ENCODE results near the gene REN. TPM values are rescaled to one million over a fixed set of nuclear protein-coding genes. Genes with fewer than 3 reads are reported as not detected.

Gene REN
- total RNA-seq, 1 donor from 2014 or later, result not detected

DNA sequence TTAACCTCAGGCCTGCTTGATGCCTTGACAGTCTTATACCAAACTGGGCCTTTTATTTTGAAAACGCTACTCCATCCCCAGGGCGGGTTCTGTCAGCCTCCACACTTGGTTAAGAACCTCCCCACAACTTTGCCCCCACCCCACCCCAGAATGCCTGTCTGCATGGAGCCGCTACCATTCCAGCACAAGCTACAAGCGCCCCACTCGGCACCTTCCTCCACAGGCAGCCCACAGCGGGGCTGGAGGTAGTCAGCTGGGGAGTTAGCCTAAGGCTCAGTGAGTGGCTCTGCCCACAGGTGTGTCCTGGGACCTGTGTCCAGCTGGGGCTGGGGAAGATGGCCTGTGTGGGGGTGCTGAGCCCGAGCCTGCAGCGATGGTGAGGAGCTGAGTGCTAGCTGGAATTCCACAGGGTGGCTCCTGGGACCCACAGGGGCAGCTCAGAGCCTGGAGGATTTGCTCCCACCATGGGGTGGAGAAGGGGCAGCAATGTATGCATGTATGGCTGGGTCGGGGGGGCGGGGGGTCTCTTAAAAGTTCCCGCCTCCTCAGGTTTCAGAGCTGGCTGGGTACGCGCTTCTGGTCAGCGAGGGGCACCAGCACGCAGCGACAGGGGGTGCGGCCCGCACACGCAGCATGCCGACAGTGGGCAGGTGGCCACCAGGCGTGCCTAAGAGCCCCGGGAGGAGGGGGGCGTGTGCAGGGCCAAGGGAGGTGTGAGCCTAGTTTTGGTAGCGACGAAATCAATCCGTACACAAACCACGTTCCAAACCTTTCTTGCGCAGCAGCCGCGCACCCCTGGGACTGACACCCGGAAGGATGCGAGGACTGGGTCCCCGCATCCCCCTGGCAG lies 15.2 kb downstream of the REN start:
- peak; percentile 28 for ATAC-seq (ENCODE audit: low read depth)
- no peak for DNase-seq
- peaks cover 21% of the 10 kb centered on the region for H3K27me3 Mint-ChIP-seq
- CTCF ChIA-PET, result no interaction called here
- no peak overlapping the region for H3K27ac Mint-ChIP-seq
- peaks cover 2% of the 10 kb centered on the region for H3K4me1 Mint-ChIP-seq
- no peaks in the 10 kb centered on the region for H3K9me3 Mint-ChIP-seq
- POLR2A ChIA-PET, result no interaction called here
- intact Hi-C loops (cut with micrococcal nuclease), result no loop called here
- no peaks in the 10 kb centered on the region for H3K36me3 Mint-ChIP-seq (ENCODE audit: low read depth)
- no peak for TF ChIP-seq CTCF (IDR thresholded peaks at IDR 0.05)
- peak overlapping the region; percentile 71 for H3K4me3 Mint-ChIP-seq

DNA sequence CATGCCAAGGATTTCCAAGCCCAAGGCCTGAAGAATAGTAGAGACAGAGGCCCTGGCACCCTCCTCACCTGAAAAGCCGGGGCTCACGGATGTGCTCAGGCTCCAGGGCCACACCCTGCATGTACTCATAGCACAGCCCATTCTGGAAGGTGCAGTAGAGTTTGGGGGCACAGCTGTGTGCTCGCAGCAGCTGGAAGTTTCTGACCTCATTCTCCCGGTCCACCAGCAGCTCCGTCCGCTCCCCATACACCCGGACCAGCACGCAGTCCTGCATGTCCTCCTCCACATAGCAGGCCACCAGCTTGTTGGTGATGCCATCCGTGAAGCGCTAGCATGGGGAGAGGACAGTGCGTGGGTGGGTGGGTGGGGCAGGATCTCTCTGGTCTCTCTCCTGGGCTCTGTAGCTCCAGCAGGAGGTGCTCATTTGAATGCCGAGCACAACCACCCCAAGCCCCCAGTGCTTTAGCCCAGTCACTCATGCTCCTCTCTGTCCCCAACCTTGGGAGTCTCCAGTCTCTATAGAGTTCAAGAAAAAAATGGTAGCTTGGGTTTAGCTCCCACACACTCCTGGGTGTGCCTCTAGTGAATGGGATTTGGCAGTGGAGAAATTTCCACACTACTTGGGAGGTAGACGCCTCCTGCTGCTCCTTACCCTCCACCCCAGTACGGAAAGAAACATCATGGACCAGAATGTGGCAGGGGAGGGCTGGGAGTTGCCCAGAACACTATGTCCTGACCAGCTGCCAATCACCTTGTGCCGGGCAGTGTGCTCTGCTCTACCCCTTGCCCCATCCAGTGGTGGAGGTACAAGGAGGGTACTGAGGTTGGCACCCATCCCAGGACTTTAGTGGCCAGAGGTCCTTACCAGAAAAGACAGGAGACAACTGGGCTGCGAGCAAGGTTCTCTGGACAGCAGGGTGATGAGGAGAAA lies 16.2 kb downstream of the REN start:
- no peak overlapping the region for H3K27ac Mint-ChIP-seq
- intact Hi-C loops (cut with micrococcal nuclease), result no loop called here
- H3K4me3 Mint-ChIP-seq, result peak overlapping the region; percentile 51
- H3K4me1 Mint-ChIP-seq, result peaks cover 2% of the 10 kb centered on the region
- DNase-seq (no peak), ATAC-seq (ENCODE audit: low read depth) (no peak)
- POLR2A ChIA-PET, result no interaction called here
- TF ChIP-seq CTCF (IDR thresholded peaks at IDR 0.05), result no peak
- H3K36me3 Mint-ChIP-seq (ENCODE audit: low read depth), result no peaks in the 10 kb centered on the region
- CTCF ChIA-PET, result no interaction called here
- peaks cover 16% of the 10 kb centered on the region for H3K27me3 Mint-ChIP-seq
- H3K9me3 Mint-ChIP-seq, result no peaks in the 10 kb centered on the region

GRCh38 chr1:204149107-204149506 lies 17.0 kb downstream of the REN start:
- intact Hi-C loops (cut with micrococcal nuclease), result no loop called here
- no peak for DNase-seq
- no peak for ATAC-seq (ENCODE audit: low read depth)
- ChIA-PET POLR2A (no interaction called here), CTCF (no interaction called here)
- Mint-ChIP-seq H3K9me3 (no peaks in the 10 kb centered on the region), H3K36me3 (ENCODE audit: low read depth) (no peaks in the 10 kb centered on the region), H3K27me3 (peaks cover 17% of the 10 kb centered on the region), H3K4me1 (peaks cover 2% of the 10 kb centered on the region), H3K4me3 (no peak overlapping the region), H3K27ac (no peak overlapping the region)
- no peak for TF ChIP-seq CTCF (IDR thresholded peaks at IDR 0.05)

DNA sequence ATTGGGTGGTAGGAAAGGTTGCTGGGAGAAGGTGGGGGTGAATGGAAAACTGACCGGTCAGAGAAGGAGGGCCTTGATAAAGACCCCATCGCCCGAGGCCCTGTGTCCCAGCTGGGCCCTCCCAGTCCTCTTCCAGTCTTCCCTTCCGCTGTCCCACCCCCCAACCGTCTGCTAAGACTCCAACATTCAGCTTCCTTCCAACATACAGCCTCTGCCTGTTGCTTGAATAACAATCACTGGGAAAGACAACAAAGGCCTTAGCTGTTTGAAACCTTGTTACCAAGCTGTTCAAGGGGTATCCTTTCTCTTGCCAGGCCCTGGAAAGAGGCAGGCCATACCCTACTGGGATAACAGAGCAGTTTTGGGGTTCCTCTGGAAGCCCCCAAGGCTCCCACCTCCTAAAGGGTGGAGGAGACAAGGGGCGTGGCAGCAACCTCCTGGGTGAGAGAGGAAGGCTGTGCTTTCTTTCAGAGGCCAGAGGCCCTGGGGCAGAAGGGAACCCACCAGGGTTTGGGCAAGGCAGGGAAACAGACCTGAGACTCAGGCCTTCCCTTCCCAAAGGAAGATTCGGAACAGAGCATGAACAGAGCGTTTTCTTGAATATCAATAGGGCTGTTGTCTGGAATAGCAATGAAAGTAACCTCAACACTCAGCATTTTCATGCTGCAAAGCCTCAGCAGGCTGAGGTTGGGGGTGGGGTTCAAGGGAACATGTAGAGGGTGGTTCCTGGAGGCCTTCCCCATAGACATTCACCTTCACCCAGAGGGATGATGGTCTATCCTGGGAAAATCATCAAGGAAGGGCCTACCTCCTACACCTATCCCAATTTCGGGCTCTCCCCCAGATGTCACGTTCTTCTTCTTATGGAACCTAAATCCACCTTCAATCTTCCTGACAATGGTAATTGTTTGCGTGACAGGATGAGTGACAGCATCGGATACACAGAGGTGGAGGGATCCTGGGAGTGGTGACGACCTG lies 18.4 kb downstream of the REN start:
- no peak for DNase-seq
- no peaks in the 10 kb centered on the region for H3K9me3 Mint-ChIP-seq
- H3K4me1 Mint-ChIP-seq, result peaks cover 2% of the 10 kb centered on the region
- intact Hi-C loops (cut with micrococcal nuclease), result no loop called here
- TF ChIP-seq CTCF (IDR thresholded peaks at IDR 0.05), result no peak
- H3K27me3 Mint-ChIP-seq, result peaks cover 12% of the 10 kb centered on the region
- H3K4me3 Mint-ChIP-seq, result no peak overlapping the region
- CTCF ChIA-PET, result no interaction called here
- no peak for ATAC-seq (ENCODE audit: low read depth)
- POLR2A ChIA-PET, result no interaction called here
- H3K36me3 Mint-ChIP-seq (ENCODE audit: low read depth), result no peaks in the 10 kb centered on the region
- H3K27ac Mint-ChIP-seq, result no peak overlapping the region
